ENCODE measurements around the gene GATA1.
"Not testable (repeated sequence)": the region's sequence is repeated elsewhere in the genome, so short reads cannot be mapped to it uniquely, and the experiment has no call there.

GATA1 gene

GRCh38 chrX:48814722-48815121 lies 28.3 kb downstream of the GATA1 start:
- Mint-ChIP-seq H3K9me3 (no peaks in the 10 kb centered on the region), H3K36me3 (peaks cover 15% of the 10 kb centered on the region), H3K4me1 (peaks cover 2% of the 10 kb centered on the region), H3K27ac (no peak overlapping the region), H3K27me3 (no peaks in the 10 kb centered on the region), H3K4me3 (no peak overlapping the region)
- ATAC-seq (ENCODE audit: low read depth) (no peak), DNase-seq (ENCODE audit: low spot score in 2 of 2) (no peak)

GRCh38 chrX:48815266-48815665 lies 28.9 kb downstream of the GATA1 start:
- H3K36me3 Mint-ChIP-seq, result peaks cover 17% of the 10 kb centered on the region

GRCh38 chrX:48816014-48816810 lies 29.8 kb downstream of the GATA1 start:
- Mint-ChIP-seq H3K9me3 (no peaks in the 10 kb centered on the region), H3K36me3 (peaks cover 16% of the 10 kb centered on the region), H3K27ac (no peak overlapping the region), H3K27me3 (no peaks in the 10 kb centered on the region), H3K4me1 (peaks cover 2% of the 10 kb centered on the region), H3K4me3 (no peak overlapping the region)
- no peak for ATAC-seq (ENCODE audit: low read depth)
- no peak for DNase-seq (ENCODE audit: low spot score in 2 of 2)

More at GRCh38 chrX:48815266-48815665, 28.9 kb downstream of the GATA1 start:
- DNase-seq (ENCODE audit: low spot score in 2 of 2), result no peak
- Mint-ChIP-seq H3K27ac (no peak overlapping the region), H3K4me3 (no peak overlapping the region), H3K4me1 (peaks cover 2% of the 10 kb centered on the region), H3K27me3 (no peaks in the 10 kb centered on the region), H3K9me3 (no peaks in the 10 kb centered on the region)
- no peak for ATAC-seq (ENCODE audit: low read depth)

- Mint-ChIP-seq H3K4me3 (no peak overlapping the region), H3K36me3 (peaks cover 17% of the 10 kb centered on the region), H3K27ac (no peak overlapping the region), H3K9me3 (no peaks in the 10 kb centered on the region), H3K27me3 (no peaks in the 10 kb centered on the region), H3K4me1 (peaks cover 2% of the 10 kb centered on the region)
- ATAC-seq (ENCODE audit: low read depth) (no peak), DNase-seq (ENCODE audit: low spot score in 2 of 2) (no peak)
Observed at GRCh38 chrX:48818098-48818497, 31.7 kb downstream of the GATA1 start.

- ATAC-seq (ENCODE audit: low read depth), result no peak
- Mint-ChIP-seq H3K9me3 (no peaks in the 10 kb centered on the region), H3K4me3 (no peak overlapping the region), H3K27ac (no peak overlapping the region), H3K27me3 (no peaks in the 10 kb centered on the region), H3K36me3 (peaks cover 14% of the 10 kb centered on the region), H3K4me1 (peaks cover 2% of the 10 kb centered on the region)
- no peak for DNase-seq (ENCODE audit: low spot score in 2 of 2)
Observed at GRCh38 chrX:48818866-48819265, 32.5 kb downstream of the GATA1 start.

GRCh38 chrX:48819394-48819793 lies 33.0 kb downstream of the GATA1 start:
- not testable (repeated sequence) for H3K27me3 Mint-ChIP-seq

GRCh38 chrX:48823053-48823452 lies 36.7 kb downstream of the GATA1 start:
- peaks cover 7% of the 10 kb centered on the region for H3K27me3 Mint-ChIP-seq
- H3K36me3 Mint-ChIP-seq, result peaks cover 25% of the 10 kb centered on the region
- H3K4me3 Mint-ChIP-seq, result no peak overlapping the region
- ATAC-seq (ENCODE audit: low read depth) (no peak), DNase-seq (ENCODE audit: low spot score in 2 of 2) (no peak)
- H3K9me3 Mint-ChIP-seq, result no peaks in the 10 kb centered on the region
- H3K27ac Mint-ChIP-seq, result no peak overlapping the region
- H3K4me1 Mint-ChIP-seq, result no peaks in the 10 kb centered on the region

More at GRCh38 chrX:48819394-48819793, 33.0 kb downstream of the GATA1 start:
- not testable (repeated sequence) for ATAC-seq (ENCODE audit: low read depth); H3K4me1 Mint-ChIP-seq; H3K4me3 Mint-ChIP-seq; H3K9me3 Mint-ChIP-seq; DNase-seq (ENCODE audit: low spot score in 2 of 2); H3K27ac Mint-ChIP-seq
- H3K36me3 Mint-ChIP-seq, result peaks cover 12% of the 10 kb centered on the region

- no peak for ATAC-seq (ENCODE audit: low read depth)
- H3K4me1 Mint-ChIP-seq, result no peaks in the 10 kb centered on the region
- no peak overlapping the region for H3K4me3 Mint-ChIP-seq
- no peak for DNase-seq (ENCODE audit: low spot score in 2 of 2)
- peaks cover 9% of the 10 kb centered on the region for H3K27me3 Mint-ChIP-seq
- H3K9me3 Mint-ChIP-seq, result no peaks in the 10 kb centered on the region
- H3K27ac Mint-ChIP-seq, result no peak overlapping the region
- H3K36me3 Mint-ChIP-seq, result peaks cover 25% of the 10 kb centered on the region
Observed at GRCh38 chrX:48824066-48824465, 37.7 kb downstream of the GATA1 start.

- H3K27ac Mint-ChIP-seq, result no peak within 1 kb of the TSS
- peak; percentile 71 for ATAC-seq (ENCODE audit: low read depth)
- H3K4me3 Mint-ChIP-seq, result peak within 1 kb of the TSS; percentile 55
- H3K9me3 Mint-ChIP-seq, result no peaks in the 10 kb centered on the region
- H3K27me3 Mint-ChIP-seq, result peaks cover 12% of the 10 kb centered on the region
- H3K4me1 Mint-ChIP-seq, result no peaks in the 10 kb centered on the region
- DNase-seq (ENCODE audit: low spot score in 2 of 2), result no peak
- H3K36me3 Mint-ChIP-seq, result peaks cover 20% of the 10 kb centered on the region
Observed at GRCh38 chrX:48826135-48826875, 39.9 kb downstream of the GATA1 start, which contains the start of gene ERAS. Gene ERAS (plus strand): TSS chrX:48826513. CDS start chrX:48829124, 2,611 bp downstream.

- Mint-ChIP-seq H3K27ac (no peak overlapping the region), H3K27me3 (peaks cover 12% of the 10 kb centered on the region), H3K36me3 (peaks cover 17% of the 10 kb centered on the region), H3K4me1 (no peaks in the 10 kb centered on the region), H3K9me3 (no peaks in the 10 kb centered on the region), H3K4me3 (peak overlapping the region; percentile 55)
- ATAC-seq (ENCODE audit: low read depth), result peak; percentile 19
- no peak for DNase-seq (ENCODE audit: low spot score in 2 of 2)
Observed at GRCh38 chrX:48826876-48827653, 40.7 kb downstream of the GATA1 start.

GRCh38 chrX:48827654-48827968 lies 41.2 kb downstream of the GATA1 start:
- H3K36me3 Mint-ChIP-seq, result peaks cover 16% of the 10 kb centered on the region
- H3K27ac Mint-ChIP-seq, result no peak overlapping the region
- ATAC-seq (ENCODE audit: low read depth) (no peak), DNase-seq (ENCODE audit: low spot score in 2 of 2) (no peak)
- H3K4me1 Mint-ChIP-seq, result no peaks in the 10 kb centered on the region
- peaks cover 12% of the 10 kb centered on the region for H3K27me3 Mint-ChIP-seq
- peak overlapping the region; percentile 55 for H3K4me3 Mint-ChIP-seq
- H3K9me3 Mint-ChIP-seq, result no peaks in the 10 kb centered on the region

GRCh38 chrX:48829016-48829735 lies 42.8 kb downstream of the GATA1 start:
- H3K4me3 Mint-ChIP-seq, result no peak overlapping the region
- H3K9me3 Mint-ChIP-seq, result no peaks in the 10 kb centered on the region
- ATAC-seq (ENCODE audit: low read depth) (no peak), DNase-seq (ENCODE audit: low spot score in 2 of 2) (no peak)
- peaks cover 16% of the 10 kb centered on the region for H3K36me3 Mint-ChIP-seq
- no peak overlapping the region for H3K27ac Mint-ChIP-seq
- peaks cover under 1% of the 10 kb centered on the region for H3K4me1 Mint-ChIP-seq
- H3K27me3 Mint-ChIP-seq, result peaks cover 14% of the 10 kb centered on the region

- DNase-seq (ENCODE audit: low spot score in 2 of 2) (no peak), ATAC-seq (ENCODE audit: low read depth) (no peak)
- Mint-ChIP-seq H3K4me3 (no peak overlapping the region), H3K9me3 (no peaks in the 10 kb centered on the region), H3K27me3 (peaks cover 21% of the 10 kb centered on the region), H3K36me3 (peaks cover 5% of the 10 kb centered on the region), H3K27ac (no peak overlapping the region), H3K4me1 (peaks cover 9% of the 10 kb centered on the region)
Observed at GRCh38 chrX:48831136-48831908, 44.9 kb downstream of the GATA1 start.
